ENCODE measurements around the gene TALDO1.

- no peak for TF ChIP-seq EP300 (IDR thresholded peaks at IDR 0.05; ENCODE audit: borderline replicate concordance in 1 of 2, low read depth in 1 of 2, low read length in 1 of 2)
- TF ChIP-seq REST (IDR thresholded peaks at IDR 0.05; ENCODE audit: low read depth, low read length): peak; percentile 41; the same call in 1 of the 2 replicates
- TF ChIP-seq CTCF (IDR thresholded peaks at IDR 0.05): no peak
- TF ChIP-seq RFX5 (IDR thresholded peaks at IDR 0.05; ENCODE audit: low read length): no peak
- no peak for TF ChIP-seq NRF1 (IDR thresholded peaks at IDR 0.05; ENCODE audit: low read depth, low read length)
- no peak for TF ChIP-seq POLR2AphosphoS5 (IDR thresholded peaks at IDR 0.05; ENCODE audit: low read depth, low read length)
- TF ChIP-seq TAF1 (IDR thresholded peaks at IDR 0.05; ENCODE audit: borderline replicate concordance, low read depth, low read length): no peak
- TF ChIP-seq FOSL2 (IDR thresholded peaks at IDR 0.05; ENCODE audit: borderline replicate concordance, low read depth): no peak
- TF ChIP-seq YY1 (IDR thresholded peaks at IDR 0.05; ENCODE audit: low read depth): no peak
- no peak for TF ChIP-seq JUND (IDR thresholded peaks at IDR 0.05)
Observed at GRCh38 chr11:810040-810567, 62.8 kb downstream of the TALDO1 start.

Measured in SK-N-SH (cell line).